IPS-18c (cell line): ENCODE data around the gene CPED1.
"Not testable (repeated sequence)": the region's sequence is repeated elsewhere in the genome, so short reads cannot be mapped to it uniquely, and the experiment has no call there.

Experiments used
- H3K4me3 ChIP-seq: 2 replicates; pipeline ENCODE4 v1.7.0; 2013; ENCODE audit warnings: low read depth, mild to moderate bottlenecking, low read length, moderate library complexity; ENCODE audit not compliant: insufficient read depth
- H3K9me3 ChIP-seq: one replicate; pipeline ENCODE4 v1.6.1; 2013; ENCODE audit warnings: mild to moderate bottlenecking, low read length, moderate library complexity; ENCODE audit not compliant: control insufficient read depth, insufficient read depth

The CPED1 gene

GRCh38 chr7:121187222-121187621 lies 198.7 kb downstream of the CPED1 start:
- no peaks in the 10 kb centered on the region for H3K9me3 ChIP-seq
- H3K4me3 ChIP-seq, result no peak overlapping the region

- Histone ChIP-seq H3K9me3 (no peaks in the 10 kb centered on the region), H3K4me3 (no peak overlapping the region)
Measured at GRCh38 chr7:121187676-121188075, 199.2 kb downstream of the CPED1 start.

- Histone ChIP-seq H3K9me3 (no peaks in the 10 kb centered on the region), H3K4me3 (no peak overlapping the region)
Measured at GRCh38 chr7:121192834-121193233, 204.3 kb downstream of the CPED1 start.

GRCh38 chr7:121195010-121195409 lies 206.5 kb downstream of the CPED1 start:
- no peak overlapping the region for H3K4me3 ChIP-seq
- H3K9me3 ChIP-seq, result no peaks in the 10 kb centered on the region

- no peaks in the 10 kb centered on the region for H3K9me3 ChIP-seq
Measured at GRCh38 chr7:121195874-121196273, 207.4 kb downstream of the CPED1 start.

GRCh38 chr7:121196286-121196685 lies 207.8 kb downstream of the CPED1 start:
- H3K9me3 ChIP-seq, result no peaks in the 10 kb centered on the region
- no peak overlapping the region for H3K4me3 ChIP-seq

More at GRCh38 chr7:121195874-121196273, 207.4 kb downstream of the CPED1 start:
- no peak overlapping the region for H3K4me3 ChIP-seq

- no peak overlapping the region for H3K4me3 ChIP-seq
Measured at GRCh38 chr7:121197455-121197854, 208.9 kb downstream of the CPED1 start.

GRCh38 chr7:121198502-121198901 lies 210.0 kb downstream of the CPED1 start:
- Histone ChIP-seq H3K9me3 (no peaks in the 10 kb centered on the region), H3K4me3 (no peak overlapping the region)

More at GRCh38 chr7:121197455-121197854, 208.9 kb downstream of the CPED1 start:
- H3K9me3 ChIP-seq, result no peaks in the 10 kb centered on the region

- Histone ChIP-seq H3K4me3 (no peak overlapping the region), H3K9me3 (no peaks in the 10 kb centered on the region)
Measured at GRCh38 chr7:121202125-121202524, 213.6 kb downstream of the CPED1 start.

GRCh38 chr7:121202834-121203233 lies 214.3 kb downstream of the CPED1 start:
- no peaks in the 10 kb centered on the region for H3K9me3 ChIP-seq
- no peak overlapping the region for H3K4me3 ChIP-seq

GRCh38 chr7:121204537-121204936 lies 216.0 kb downstream of the CPED1 start:
- no peak overlapping the region for H3K4me3 ChIP-seq
- H3K9me3 ChIP-seq, result no peaks in the 10 kb centered on the region

GRCh38 chr7:121205777-121206176 lies 217.3 kb downstream of the CPED1 start:
- no peaks in the 10 kb centered on the region for H3K9me3 ChIP-seq
- H3K4me3 ChIP-seq, result no peak overlapping the region

- H3K9me3 ChIP-seq, result no peaks in the 10 kb centered on the region
Measured at GRCh38 chr7:121211253-121211652, 222.7 kb downstream of the CPED1 start.

GRCh38 chr7:121212036-121212435 lies 223.5 kb downstream of the CPED1 start:
- no peaks in the 10 kb centered on the region for H3K9me3 ChIP-seq
- no peak overlapping the region for H3K4me3 ChIP-seq

More at GRCh38 chr7:121211253-121211652, 222.7 kb downstream of the CPED1 start:
- H3K4me3 ChIP-seq, result no peak overlapping the region

- Histone ChIP-seq H3K4me3 (no peak overlapping the region), H3K9me3 (no peaks in the 10 kb centered on the region)
Measured at GRCh38 chr7:121214657-121215056, 226.1 kb downstream of the CPED1 start.

- Histone ChIP-seq H3K9me3 (no peaks in the 10 kb centered on the region), H3K4me3 (no peak overlapping the region)
Measured at GRCh38 chr7:121219026-121219425, 230.5 kb downstream of the CPED1 start.

- not testable (repeated sequence) for H3K9me3 ChIP-seq, H3K4me3 ChIP-seq
Measured at GRCh38 chr7:121221108-121221507, 232.6 kb downstream of the CPED1 start.

- H3K9me3 ChIP-seq, result peaks cover 3% of the 10 kb centered on the region
- H3K4me3 ChIP-seq, result no peak overlapping the region
Measured at GRCh38 chr7:121228779-121229178, 240.3 kb downstream of the CPED1 start.

- peaks cover 3% of the 10 kb centered on the region for H3K9me3 ChIP-seq
- no peak overlapping the region for H3K4me3 ChIP-seq
Measured at GRCh38 chr7:121235201-121235600, 246.7 kb downstream of the CPED1 start.
